Omental fat pad (tissue), 4 donors: ENCODE data around the gene MIDN. TPM values are rescaled to one million over a fixed set of nuclear protein-coding genes. Genes with fewer than 3 reads are reported as not detected.

Source experiments
- ATAC-seq: fragments of 150-250 bp; one replicate; pipeline ENCODE4 v1.9.1; 2016; ENCODE audit warnings: mild to moderate bottlenecking, moderate library complexity; ENCODE audit not compliant: low FRiP score
- DNase-seq: peaks from one replicate; pipeline ENCODE4 v3.0.0-alpha.2; 2019; ENCODE audit warnings: low spot score
- CTCF ChIP-seq, 3 donors: fragments of 450-650 bp; IDR thresholded peaks; one replicate each; pipeline ENCODE4 v1.5.1; 2016 to 2017; ENCODE audit warnings: antibody characterized with exemption in 3 of 3, mild to moderate bottlenecking in 3 of 3, moderate library complexity in 2 of 3
- total RNA-seq, 4 donors: library from RNA; depleted of rRNA; stranded (reverse); fragments of >200 nt; gene quantifications; one replicate each; pipeline ENCODE4 v1.1.0, GENCODE V29; 2016

Gene MIDN
- total RNA-seq, 4 donors from 2014 or later: 24.5 to 68.6 (median 44.1) TPM

DNA sequence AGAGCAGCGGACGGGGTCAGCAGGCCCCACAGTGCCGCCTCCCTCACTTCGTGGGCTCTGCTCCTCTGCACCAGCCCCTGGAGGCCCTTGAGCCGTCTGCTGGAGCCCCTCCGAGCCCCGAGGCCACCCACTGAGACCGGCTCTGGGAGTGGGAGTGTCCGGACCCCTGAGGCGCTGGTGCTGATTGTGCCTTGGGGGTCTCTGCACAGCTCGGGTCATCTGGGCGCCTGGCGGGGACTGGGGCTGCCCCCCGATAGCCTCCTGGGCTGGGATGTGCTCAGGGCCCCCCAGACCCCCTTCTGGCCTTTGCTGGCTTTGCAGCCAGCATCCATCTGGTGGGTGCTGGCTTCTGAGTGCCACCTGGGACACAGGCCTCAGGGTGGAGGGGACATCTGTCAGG lies 26.0 kb upstream of the MIDN start:
- DNase-seq (no peak), ATAC-seq (no peak)
- no peak for TF ChIP-seq CTCF (IDR thresholded peaks at IDR 0.05)

DNA sequence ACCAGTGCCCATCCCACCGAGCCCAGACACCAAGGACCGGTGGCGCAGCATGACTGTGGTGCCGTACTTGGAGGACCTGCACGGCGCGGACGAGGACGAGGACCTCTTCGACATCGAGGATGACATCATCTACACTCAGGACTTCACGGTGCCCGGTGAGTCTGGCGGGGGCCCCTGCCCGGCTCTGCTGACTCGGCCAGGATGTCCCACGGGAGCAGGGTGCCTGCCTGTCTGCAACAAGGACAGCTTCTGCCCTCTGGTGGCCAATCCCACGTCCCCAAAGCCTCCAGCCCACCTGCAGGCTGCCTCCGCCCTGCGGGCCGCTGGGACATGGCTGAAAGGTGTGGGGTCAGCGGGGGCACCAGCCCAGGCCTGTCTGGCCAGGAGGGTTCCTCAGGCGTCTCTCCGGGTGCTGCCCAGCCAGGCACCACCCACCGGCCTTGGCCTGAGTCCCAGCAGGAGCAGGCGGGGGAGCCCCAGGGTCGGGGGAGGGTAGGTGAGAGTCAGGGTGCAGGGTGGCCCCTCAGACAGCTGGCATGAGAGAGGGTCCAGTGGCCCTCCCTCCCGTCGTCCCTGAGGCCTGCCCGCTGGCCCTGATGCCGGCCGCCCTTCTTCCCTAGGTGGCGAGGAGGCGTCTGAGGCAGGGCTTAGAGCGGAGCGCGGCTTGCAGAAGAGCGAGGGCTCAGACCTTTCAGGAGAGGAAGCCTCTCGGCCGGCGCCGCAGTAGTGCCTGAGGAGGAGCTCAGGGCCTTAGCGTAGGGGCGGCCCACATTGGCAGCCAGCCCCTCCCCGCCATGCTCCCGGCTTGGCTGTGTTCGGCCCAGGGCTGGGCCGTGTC lies 25.1 kb upstream of the MIDN start:
- ATAC-seq (peak; percentile 36), DNase-seq (no peak)
- TF ChIP-seq CTCF (IDR thresholded peaks at IDR 0.05): no peak

DNA sequence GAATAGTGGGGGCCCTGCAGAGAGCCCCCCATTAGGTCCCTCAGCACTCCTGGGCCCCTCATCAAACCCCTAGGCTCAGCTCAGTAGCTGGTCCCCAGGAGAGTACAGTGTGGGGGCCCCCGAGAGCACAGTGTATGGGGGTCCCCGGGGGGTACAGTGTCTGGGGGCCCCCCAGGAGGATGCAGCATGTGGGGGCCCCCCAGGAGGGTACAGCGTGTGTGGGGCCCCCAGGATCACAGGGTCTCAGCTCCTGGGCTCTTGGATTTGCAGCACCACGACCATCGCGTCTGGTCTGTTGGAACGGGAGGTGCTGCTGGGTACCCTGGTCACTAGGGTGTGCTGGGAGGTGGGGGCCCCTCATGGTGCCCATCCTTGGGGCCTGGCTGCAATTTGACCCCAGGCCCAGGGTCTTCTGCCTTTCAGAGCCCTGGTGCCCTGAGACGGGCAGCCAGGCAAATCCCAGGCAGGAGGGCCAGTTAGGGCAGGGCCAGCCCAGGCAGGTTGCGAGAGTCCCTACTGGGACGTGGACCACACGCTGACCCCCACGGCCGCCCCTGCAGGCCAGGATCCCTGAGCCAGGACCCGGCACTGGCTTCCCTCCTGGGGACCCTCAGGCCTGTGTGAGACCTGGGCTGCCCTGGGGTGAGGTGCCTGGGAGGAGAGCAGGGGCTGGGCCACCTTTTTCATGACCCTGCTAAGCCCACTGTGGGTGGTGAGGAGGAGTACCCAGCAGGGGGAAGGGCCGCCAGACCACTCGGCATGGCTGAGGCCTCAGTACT lies 24.1 kb upstream of the MIDN start:
- DNase-seq: no peak
- TF ChIP-seq CTCF (IDR thresholded peaks at IDR 0.05): no peak
- ATAC-seq: no peak

- DNase-seq: no peak
- ATAC-seq: no peak
- TF ChIP-seq CTCF (IDR thresholded peaks at IDR 0.05): no peak
These were observed 23.5 kb upstream of the MIDN start for GRCh38 chr19:1224847-1225246.

GRCh38 chr19:1225440-1226226 lies 22.8 kb upstream of the MIDN start:
- DNase-seq (no peak), ATAC-seq (no peak)
- no peak for TF ChIP-seq CTCF (IDR thresholded peaks at IDR 0.05)

DNA sequence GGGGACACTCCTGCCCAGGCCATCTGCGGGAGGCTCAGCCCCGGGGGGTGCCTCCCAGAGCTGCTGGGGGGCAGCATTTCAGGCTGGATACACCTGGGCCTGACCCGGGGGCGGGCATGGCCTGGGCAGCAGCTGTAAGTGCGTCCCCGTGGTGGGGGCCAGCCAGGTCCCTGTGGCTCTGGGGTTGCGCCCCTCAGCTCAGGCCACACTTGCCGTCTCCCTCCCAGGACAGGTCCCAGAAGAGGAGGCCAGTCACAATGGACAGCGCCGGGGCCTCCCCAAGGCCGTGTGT lies 22.2 kb upstream of the MIDN start:
- TF ChIP-seq CTCF (IDR thresholded peaks at IDR 0.05): no peak
- DNase-seq: no peak
- ATAC-seq: no peak
